K562 (cell line): ENCODE results near the gene RAMACL. TPM values are rescaled to one million over a fixed set of nuclear protein-coding genes. Genes with fewer than 3 reads are reported as not detected.

Experiments
- EZH2 ChIP-seq: IDR thresholded peaks from 2 replicates; pipeline ENCODE4 v1.6.1; 2012; ENCODE audit warnings: low read depth, mild to moderate bottlenecking, inconsistent platforms, low read length, borderline replicate concordance
- ILF3 ChIP-seq: fragments of 450-650 bp; IDR thresholded peaks from 2 replicates; pipeline ENCODE4 v1.6.1; 2018; ENCODE audit warnings: antibody characterized with exemption, mild to moderate bottlenecking, moderate library complexity, borderline replicate concordance
- RBBP5 ChIP-seq: fragments of 200-600 bp; sonication (generic); IDR thresholded peaks from 2 replicates; pipeline ENCODE4 v1.6.1; 2012; ENCODE audit warnings: borderline replicate concordance, mild to moderate bottlenecking, low read length, control low read depth, inconsistent platforms; ENCODE audit not compliant: insufficient read depth, poor library complexity, severe bottlenecking
- RFX7 ChIP-seq: fragments of 250-450 bp; sonication (Bioruptor Pico); IDR thresholded peaks from 2 replicates; pipeline ENCODE4 v1.5.1; 2021; ENCODE audit warnings: mild to moderate bottlenecking
- RREB1 ChIP-seq: fragments of 250-450 bp; sonication (Bioruptor Pico); IDR thresholded peaks from 2 replicates; pipeline ENCODE4 v1.4.0; 2020
- TEAD1 ChIP-seq, 2 experiments: fragments of 450-650 bp in 1 of 2; sonication (generic) in 1 of 2; formaldehyde crosslinking; IDR thresholded peaks; 2 replicates each; pipeline versions ENCODE4 v1.4.0 to v1.8.0; 2020 to 2022; ENCODE audit warnings: mild to moderate bottlenecking in 2 of 2, missing genetic modification reagents in 1 of 2
- ZHX1 ChIP-seq: fragments of 150-350 bp; conservative IDR thresholded peaks from 2 replicates; pipeline ENCODE4 v1.6.1; 2014; ENCODE audit warnings: low read length
- polyA plus RNA-seq, 8 experiments: library from polyadenylated mRNA; depleted of rRNA in 4 of 8; stranded (reverse) in 5 of 8; unstranded in 3 of 8; fragments of >200 nt; fragmentation: Nextera tagmentation in 2 of 8; fragmentation: Illumina TruSeq in 1 of 8; extraction: Ambion mirVana in 2 of 8; extraction: Trizol in 1 of 8; gene quantifications; 2 replicates each; pipeline versions ENCODE4 v1.2.1 to v1.2.3, GENCODE V29; 2011 to 2014; ENCODE audit warnings: inconsistent platforms in 1 of 8, missing spikeins in 1 of 8
- total RNA-seq, 7 experiments: library from RNA; depleted of rRNA in 6 of 7; stranded (reverse); fragments of >200 nt in 6 of 7; fragmentation: Illumina TruSeq in 2 of 7; extraction: Trizol in 2 of 7; gene quantifications; 2 replicates each; pipeline versions ENCODE4 v1.2.1 to v1.2.3, GENCODE V29; 2011 to 2021; ENCODE audit warnings: low replicate concordance in 1 of 7

RAMACL gene
- total and polyA plus RNA-seq, 9 of the 15 experiments (the other 6 are each of a cell fraction or from before 2014, with no cell fraction given) = 0.11 to 1.7 (median 0.41) TPM; not detected in 1

DNA sequence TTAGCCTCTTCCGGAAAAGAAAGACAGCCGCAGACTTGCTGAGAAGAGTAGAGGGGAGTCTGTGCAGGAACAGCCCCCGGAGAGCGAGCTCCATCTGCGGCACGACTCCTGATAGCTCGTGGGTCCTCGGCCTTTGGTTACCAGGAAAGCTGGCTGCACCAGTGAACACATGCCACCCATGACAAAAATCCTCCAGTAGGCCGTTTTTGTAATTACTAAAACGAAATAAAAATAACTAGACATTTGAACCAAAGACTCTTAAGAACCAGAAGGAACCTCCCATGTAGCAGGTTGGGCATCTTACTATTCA lies 42.2 kb downstream of the RAMACL start (continued):
- TF ChIP-seq RREB1 (CRISPR knock-in tag) (no peak), TEAD1 (CRISPR knock-in tag; IDR thresholded peaks at IDR 0.05) (no peak), RBBP5 (no peak), RFX7 (CRISPR knock-in tag) (no peak), EZH2 (no peak), ZHX1 (no peak), ILF3 (no peak)
